ENCODE data around the gene LTB4R.

Gene LTB4R

DNA sequence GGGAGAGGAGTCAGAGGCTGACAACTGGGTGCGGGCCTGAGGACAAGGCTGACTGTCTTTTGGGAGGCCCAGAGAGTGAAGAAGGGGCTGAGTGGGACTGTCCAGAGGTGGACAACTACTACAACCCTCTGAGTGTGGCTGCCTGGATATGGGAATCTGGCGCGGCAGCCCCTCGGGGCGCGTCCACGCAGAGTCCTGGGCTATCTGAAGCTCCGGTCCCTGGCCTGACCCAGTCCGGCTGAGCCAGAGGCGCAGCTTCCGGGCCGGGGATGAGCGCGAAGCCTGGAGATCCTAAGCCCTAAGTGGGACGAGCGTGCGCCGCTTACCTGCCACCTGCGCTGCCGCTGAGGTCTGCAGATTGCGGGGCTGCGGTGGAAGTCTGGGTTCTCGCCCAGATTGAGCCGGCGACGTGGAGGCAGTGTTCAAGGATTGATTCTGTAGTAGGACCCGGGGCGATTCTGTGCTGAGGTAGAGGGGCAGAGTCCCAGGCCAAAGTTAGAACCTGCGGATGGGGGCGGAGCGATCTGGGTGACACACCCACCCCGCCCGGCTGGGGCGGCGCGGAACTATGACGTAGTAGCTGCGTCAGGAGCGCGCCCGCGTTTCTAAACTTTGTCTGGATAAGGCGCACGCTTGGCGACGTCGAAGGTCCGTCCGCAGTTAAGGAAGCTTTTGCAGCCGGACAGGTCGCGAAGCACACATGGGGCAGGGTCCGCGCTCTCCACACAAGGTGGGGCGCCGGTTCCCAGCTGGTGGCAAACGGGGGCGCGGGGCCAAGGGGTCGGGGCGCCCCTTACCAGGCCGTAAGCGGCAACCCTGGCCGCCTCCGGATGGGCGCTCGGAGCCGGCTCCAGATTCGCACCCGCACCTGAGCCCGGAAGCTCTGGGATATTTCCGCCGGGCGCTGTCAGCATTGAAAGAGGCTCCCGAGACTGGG, 11.8 kb upstream of the LTB4R start, which contains the start of the genes DHRS1 and NOP9:
TSS of gene DHRS1 (minus strand) at position 526 of the 937 bp plus-strand sequence. CDS start 674 bp downstream, outside the sequence.
TSS of gene NOP9 (plus strand) at position 596 of the 937 bp plus-strand sequence. CDS start at position 701, 105 bp downstream.
- peak; percentile 52 for DNase-seq (ENCODE audit: low read depth)
- H3K4me3 ChIP-seq (ENCODE audit: low read length): peak within 1 kb of the TSS; percentile 95
- TF ChIP-seq, protein P1, sequence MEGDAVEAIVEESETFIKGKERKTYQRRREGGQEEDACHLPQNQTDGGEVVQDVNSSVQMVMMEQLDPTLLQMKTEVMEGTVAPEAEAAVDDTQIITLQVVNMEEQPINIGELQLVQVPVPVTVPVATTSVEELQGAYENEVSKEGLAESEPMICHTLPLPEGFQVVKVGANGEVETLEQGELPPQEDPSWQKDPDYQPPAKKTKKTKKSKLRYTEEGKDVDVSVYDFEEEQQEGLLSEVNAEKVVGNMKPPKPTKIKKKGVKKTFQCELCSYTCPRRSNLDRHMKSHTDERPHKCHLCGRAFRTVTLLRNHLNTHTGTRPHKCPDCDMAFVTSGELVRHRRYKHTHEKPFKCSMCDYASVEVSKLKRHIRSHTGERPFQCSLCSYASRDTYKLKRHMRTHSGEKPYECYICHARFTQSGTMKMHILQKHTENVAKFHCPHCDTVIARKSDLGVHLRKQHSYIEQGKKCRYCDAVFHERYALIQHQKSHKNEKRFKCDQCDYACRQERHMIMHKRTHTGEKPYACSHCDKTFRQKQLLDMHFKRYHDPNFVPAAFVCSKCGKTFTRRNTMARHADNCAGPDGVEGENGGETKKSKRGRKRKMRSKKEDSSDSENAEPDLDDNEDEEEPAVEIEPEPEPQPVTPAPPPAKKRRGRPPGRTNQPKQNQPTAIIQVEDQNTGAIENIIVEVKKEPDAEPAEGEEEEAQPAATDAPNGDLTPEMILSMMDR (conservative IDR thresholded peaks at IDR 0.05; ENCODE audit: low read depth, low read length): no peak

DNA sequence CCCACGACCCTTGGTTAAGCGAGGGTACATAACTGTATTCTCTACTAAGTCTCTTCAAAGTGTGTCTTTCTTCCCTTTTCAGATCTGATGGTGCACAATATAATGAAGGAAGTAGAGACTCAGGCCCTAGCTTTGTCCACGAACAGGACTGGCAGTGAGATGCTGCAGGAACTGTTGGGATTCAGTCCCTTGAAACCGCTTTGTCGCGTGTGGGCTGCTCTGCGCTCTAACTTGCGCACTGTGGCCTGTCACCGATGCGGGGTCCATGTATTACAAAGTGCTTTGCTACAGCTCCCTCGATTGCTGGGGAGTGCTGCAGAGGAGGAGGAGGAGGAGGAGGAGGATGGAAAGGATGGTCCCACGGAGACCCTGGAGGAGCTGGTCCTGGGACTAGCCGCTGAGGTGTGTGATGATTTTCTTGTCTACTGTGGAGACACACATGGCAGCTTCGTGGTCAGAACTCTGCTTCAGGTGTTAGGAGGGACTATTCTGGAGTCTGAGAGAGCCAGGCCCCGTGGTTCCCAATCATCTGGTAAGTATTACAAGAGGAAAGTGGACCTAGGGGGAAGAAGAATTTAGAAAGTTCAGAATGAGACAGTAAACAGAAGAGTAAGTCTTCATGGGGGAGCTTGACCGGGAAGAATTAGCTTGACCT, 10.8 kb upstream of the LTB4R start:
- DNase-seq (ENCODE audit: low read depth): no peak
- peak overlapping the region; percentile 95 for H3K4me3 ChIP-seq (ENCODE audit: low read length)
- TF ChIP-seq, protein P1 (conservative IDR thresholded peaks at IDR 0.05; ENCODE audit: low read depth, low read length): no peak

DNA sequence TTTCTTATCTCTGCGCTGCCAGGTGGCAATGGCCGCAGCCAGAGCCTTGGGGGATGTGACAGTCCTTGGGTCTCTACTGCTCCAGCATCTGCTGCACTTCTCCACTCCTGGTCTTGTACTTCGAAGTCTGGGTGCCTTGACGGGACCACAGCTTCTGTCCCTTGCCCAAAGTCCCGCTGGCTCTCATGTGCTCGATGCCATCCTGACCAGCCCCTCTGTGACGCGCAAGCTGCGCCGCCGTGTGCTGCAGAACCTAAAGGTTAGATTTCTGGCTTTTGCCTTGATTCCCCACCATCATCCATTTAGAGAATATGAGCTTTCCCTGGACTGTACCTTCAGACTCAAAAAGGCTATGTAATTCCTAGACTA, 7.3 kb upstream of the LTB4R start:
- TF ChIP-seq, protein P1 (conservative IDR thresholded peaks at IDR 0.05; ENCODE audit: low read depth, low read length): no peak
- H3K4me3 ChIP-seq (ENCODE audit: low read length): no peak overlapping the region
- DNase-seq (ENCODE audit: low read depth): no peak

GRCh38 chr14:24307156-24307574, 4.1 kb upstream of the LTB4R start:
- no peak for DNase-seq (ENCODE audit: low read depth)
- H3K4me3 ChIP-seq (ENCODE audit: low read length): no peak overlapping the region
- TF ChIP-seq, protein P1 (conservative IDR thresholded peaks at IDR 0.05; ENCODE audit: low read depth, low read length): no peak

GRCh38 chr14:24307575-24308341, 3.5 kb upstream of the LTB4R start, which contains the start of gene CIDEB:
TSS of gene CIDEB (minus strand) at chr14:24307977. CDS start at chr14:24307858, 119 bp downstream.
- DNase-seq (ENCODE audit: low read depth): no peak
- TF ChIP-seq, protein P1 (conservative IDR thresholded peaks at IDR 0.05; ENCODE audit: low read depth, low read length): peak; percentile 98

DNA sequence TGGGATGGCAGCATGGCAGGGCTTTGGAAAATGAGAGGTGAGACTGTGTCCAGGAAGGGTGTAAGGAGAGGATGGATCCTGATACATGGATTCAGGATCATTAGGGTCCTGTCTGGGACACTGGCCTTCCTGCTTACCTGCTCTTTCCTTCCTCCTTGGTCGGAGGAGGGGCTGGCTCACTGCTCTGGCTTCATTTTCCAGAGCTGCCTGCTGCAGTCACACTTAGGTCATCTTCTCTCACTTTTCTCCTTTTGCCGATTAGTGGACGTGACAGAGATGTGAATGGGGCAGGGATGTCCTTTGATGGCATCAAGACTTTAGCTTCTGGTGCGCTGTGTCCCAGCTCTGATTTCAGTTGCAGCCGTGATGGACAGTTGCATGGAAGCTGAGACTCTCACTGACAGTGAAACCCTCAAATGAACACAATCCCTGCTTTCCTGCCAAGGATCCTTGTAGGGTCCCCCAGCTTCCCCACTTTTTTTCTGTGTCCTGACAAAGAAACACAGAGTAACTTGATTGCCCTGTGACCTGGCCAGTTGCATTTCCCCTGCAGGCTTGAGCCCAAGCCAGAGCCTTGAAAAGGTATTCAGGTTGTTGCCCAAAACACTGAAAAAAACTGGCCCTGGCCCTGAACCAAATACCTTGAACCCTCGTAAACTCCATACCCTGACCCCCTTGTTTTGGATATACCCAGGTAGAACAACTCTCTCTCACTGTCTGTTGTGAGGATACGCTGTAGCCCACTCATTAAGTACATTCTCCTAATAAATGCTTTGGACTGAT, 2.8 kb upstream of the LTB4R start:
- no peak for DNase-seq (ENCODE audit: low read depth)
- no peak overlapping the region for H3K4me3 ChIP-seq (ENCODE audit: low read length)
- TF ChIP-seq, protein P1 (conservative IDR thresholded peaks at IDR 0.05; ENCODE audit: low read depth, low read length): no peak

More at GRCh38 chr14:24307575-24308341, 3.5 kb upstream of the LTB4R start, which contains the start of gene CIDEB:
- H3K4me3 ChIP-seq (ENCODE audit: low read length): no peak within 1 kb of the TSS

Measured in retinal pigment epithelial cell (primary cell).